Measurements from ENCODE around the gene CMTM7.
A peak's percentile ranks its signal among the peaks of the same experiment; 100 is the strongest.

The CMTM7 gene

GRCh38 chr3:32395496-32395895 is 3.8 kb downstream of the CMTM7 start:
- no peak overlapping the region for H3K4me3 ChIP-seq (replicated peaks; ENCODE audit: low read depth, low read length)
- DNase-seq (ENCODE audit: extremely low read depth, low read depth), result no peak
- no peak for TF ChIP-seq CTCF (IDR thresholded peaks at IDR 0.05; ENCODE audit: low read depth, low read length, missing control alignments)

GRCh38 chr3:32397941-32398340 is 6.3 kb downstream of the CMTM7 start:
- TF ChIP-seq CTCF (IDR thresholded peaks at IDR 0.05; ENCODE audit: low read depth, low read length, missing control alignments), result no peak
- H3K4me3 ChIP-seq (replicated peaks; ENCODE audit: low read depth, low read length), result no peak overlapping the region
- DNase-seq (ENCODE audit: extremely low read depth, low read depth), result no peak

GRCh38 chr3:32398531-32398930 is 6.9 kb downstream of the CMTM7 start:
- TF ChIP-seq CTCF (IDR thresholded peaks at IDR 0.05; ENCODE audit: low read depth, low read length, missing control alignments), result no peak
- H3K4me3 ChIP-seq (replicated peaks; ENCODE audit: low read depth, low read length), result no peak overlapping the region
- DNase-seq (ENCODE audit: extremely low read depth, low read depth), result no peak

GRCh38 chr3:32399030-32399620 is 7.5 kb downstream of the CMTM7 start:
- no peak for DNase-seq (ENCODE audit: extremely low read depth, low read depth)
- peak; percentile 57 for TF ChIP-seq CTCF (IDR thresholded peaks at IDR 0.05; ENCODE audit: low read depth, low read length, missing control alignments)

GRCh38 chr3:32401126-32401525 is 9.5 kb downstream of the CMTM7 start:
- TF ChIP-seq CTCF (IDR thresholded peaks at IDR 0.05; ENCODE audit: low read depth, low read length, missing control alignments), result no peak
- DNase-seq (ENCODE audit: extremely low read depth, low read depth), result no peak
- H3K4me3 ChIP-seq (replicated peaks; ENCODE audit: low read depth, low read length), result peak overlapping the region; percentile 45

More at GRCh38 chr3:32399030-32399620, 7.5 kb downstream of the CMTM7 start:
- H3K4me3 ChIP-seq (replicated peaks; ENCODE audit: low read depth, low read length), result no peak overlapping the region

- no peak for DNase-seq (ENCODE audit: extremely low read depth, low read depth)
- no peak for TF ChIP-seq CTCF (IDR thresholded peaks at IDR 0.05; ENCODE audit: low read depth, low read length, missing control alignments)
- peak overlapping the region; percentile 45 for H3K4me3 ChIP-seq (replicated peaks; ENCODE audit: low read depth, low read length)
Measured at GRCh38 chr3:32401556-32402081, 10.0 kb downstream of the CMTM7 start.

- DNase-seq (ENCODE audit: extremely low read depth, low read depth), result no peak
- TF ChIP-seq CTCF (IDR thresholded peaks at IDR 0.05; ENCODE audit: low read depth, low read length, missing control alignments), result no peak
- H3K4me3 ChIP-seq (replicated peaks; ENCODE audit: low read depth, low read length), result no peak overlapping the region
Measured at GRCh38 chr3:32403663-32404062, 12.0 kb downstream of the CMTM7 start.

Data from HFF-Myc (cell line).